Testis (tissue), 3 donors: ENCODE results near the gene COMMD4. TPM values are rescaled to one million over a fixed set of nuclear protein-coding genes. Genes with fewer than 3 reads are reported as not detected.

Experiments used
- DNase-seq: peaks from one replicate; pipeline ENCODE4 v3.0.0-alpha.2; 2019
- H3K27ac ChIP-seq, 2 donors: fragments of 200-600 bp; sonication (generic); one replicate each; pipeline ENCODE4 v1.5.1; 2019
- H3K27me3 ChIP-seq: fragments of 200-600 bp; sonication (generic); one replicate; pipeline ENCODE4 v1.5.1; 2019
- H3K36me3 ChIP-seq: fragments of 200-600 bp; sonication (generic); one replicate; pipeline ENCODE4 v1.5.1; 2017; ENCODE audit warnings: low read depth; ENCODE audit errors: missing control alignments
- H3K4me1 ChIP-seq: fragments of 200-600 bp; sonication (generic); one replicate; pipeline ENCODE4 v1.5.1; 2019
- H3K4me3 ChIP-seq, 2 donors: fragments of 200-600 bp; sonication (generic); one replicate each; pipeline ENCODE4 v1.5.1; 2017 to 2019
- H3K9me3 ChIP-seq: fragments of 200-600 bp; sonication (generic); one replicate; pipeline ENCODE4 v1.5.1; 2017
- POLR2A ChIP-seq: fragments of 450-650 bp; IDR thresholded peaks from one replicate; pipeline ENCODE4 v1.6.1; 2017; ENCODE audit warnings: antibody characterized with exemption, mild to moderate bottlenecking, moderate library complexity
- WGBS, 2 donors: methylation state at CpG; one replicate each; pipeline ENCODE4 v1.1.5; 2018; 5-methylcytosine and 5-hydroxymethylcytosine counted together
- intact Hi-C: fragments of 100-400 bp; cut with DNase I; formaldehyde crosslinking; loops from one replicate; pipeline ENCODE4 v1.15.1; 2023; ENCODE audit warnings: low total_unique reads
- polyA plus RNA-seq: library from polyadenylated mRNA; stranded (reverse); fragments of 350-450 nt; fragmentation: Illumina TruSeq; extraction: RNeasy Lipid Tissue Mini Kit (QIAGEN cat#74804); gene quantifications from one replicate; pipeline ENCODE4 v1.2.3, GENCODE V29; 2014; ENCODE audit warnings: low read depth, low replicate concordance; ENCODE audit not compliant: insufficient read depth
- total RNA-seq, 2 donors: library from RNA; depleted of rRNA; stranded (reverse); fragments of >200 nt; gene quantifications; one replicate each; pipeline ENCODE4 v1.2.3, GENCODE V29; 2016
- TF ChIP-seq, protein P1 (sequence below), 3 experiments: fragments of 450-650 bp in 2 of 3; fragments of 200-600 bp in 1 of 3; sonication (generic) in 1 of 3; IDR thresholded peaks; one replicate each; pipeline ENCODE4 v1.5.1; 2016 to 2019; ENCODE audit warnings: antibody characterized with exemption in 3 of 3, mild to moderate bottlenecking in 2 of 3, moderate library complexity in 1 of 3

Gene COMMD4
- total and polyA plus RNA-seq, 3 donors from 2014 or later: 92.7 to 165 (median 110) TPM

DNA sequence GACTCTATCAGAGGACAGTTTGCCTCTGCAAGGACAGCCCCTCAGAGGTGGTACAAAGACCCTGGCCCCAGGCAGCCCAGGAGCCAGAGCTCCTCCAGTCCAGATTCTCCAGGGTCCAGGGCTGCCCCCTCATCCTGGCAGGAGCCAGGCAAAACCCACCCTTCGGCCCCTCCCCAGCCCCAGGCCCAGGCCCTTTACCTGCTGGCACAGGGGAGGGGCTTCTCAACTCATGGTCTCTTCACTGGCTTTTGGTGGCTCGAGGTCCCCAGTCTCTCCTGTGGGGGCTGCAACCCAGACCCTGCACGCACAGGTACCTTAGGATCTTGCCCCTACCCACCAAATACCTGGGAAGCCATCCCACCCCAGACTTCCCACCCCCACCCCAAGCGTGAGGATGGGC is 19.5 kb downstream of the COMMD4 start:
- Histone ChIP-seq H3K27ac (no peak overlapping the region), H3K9me3 (no peaks in the 10 kb centered on the region), H3K4me1 (no peaks in the 10 kb centered on the region), H3K27me3 (no peaks in the 10 kb centered on the region), H3K4me3 (no peak overlapping the region), H3K36me3 (no peaks in the 10 kb centered on the region)
- WGBS, 2 donors: 88% methylated on average over 4 of the region's 4 CpGs; no CpG with 5 or more reads in 1 of the 2 donors
- no peak for TF ChIP-seq POLR2A
- TF ChIP-seq, protein P1, sequence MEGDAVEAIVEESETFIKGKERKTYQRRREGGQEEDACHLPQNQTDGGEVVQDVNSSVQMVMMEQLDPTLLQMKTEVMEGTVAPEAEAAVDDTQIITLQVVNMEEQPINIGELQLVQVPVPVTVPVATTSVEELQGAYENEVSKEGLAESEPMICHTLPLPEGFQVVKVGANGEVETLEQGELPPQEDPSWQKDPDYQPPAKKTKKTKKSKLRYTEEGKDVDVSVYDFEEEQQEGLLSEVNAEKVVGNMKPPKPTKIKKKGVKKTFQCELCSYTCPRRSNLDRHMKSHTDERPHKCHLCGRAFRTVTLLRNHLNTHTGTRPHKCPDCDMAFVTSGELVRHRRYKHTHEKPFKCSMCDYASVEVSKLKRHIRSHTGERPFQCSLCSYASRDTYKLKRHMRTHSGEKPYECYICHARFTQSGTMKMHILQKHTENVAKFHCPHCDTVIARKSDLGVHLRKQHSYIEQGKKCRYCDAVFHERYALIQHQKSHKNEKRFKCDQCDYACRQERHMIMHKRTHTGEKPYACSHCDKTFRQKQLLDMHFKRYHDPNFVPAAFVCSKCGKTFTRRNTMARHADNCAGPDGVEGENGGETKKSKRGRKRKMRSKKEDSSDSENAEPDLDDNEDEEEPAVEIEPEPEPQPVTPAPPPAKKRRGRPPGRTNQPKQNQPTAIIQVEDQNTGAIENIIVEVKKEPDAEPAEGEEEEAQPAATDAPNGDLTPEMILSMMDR (IDR thresholded peaks at IDR 0.05): no peak
- intact Hi-C loops: no loop called here
- no peak for DNase-seq

DNA sequence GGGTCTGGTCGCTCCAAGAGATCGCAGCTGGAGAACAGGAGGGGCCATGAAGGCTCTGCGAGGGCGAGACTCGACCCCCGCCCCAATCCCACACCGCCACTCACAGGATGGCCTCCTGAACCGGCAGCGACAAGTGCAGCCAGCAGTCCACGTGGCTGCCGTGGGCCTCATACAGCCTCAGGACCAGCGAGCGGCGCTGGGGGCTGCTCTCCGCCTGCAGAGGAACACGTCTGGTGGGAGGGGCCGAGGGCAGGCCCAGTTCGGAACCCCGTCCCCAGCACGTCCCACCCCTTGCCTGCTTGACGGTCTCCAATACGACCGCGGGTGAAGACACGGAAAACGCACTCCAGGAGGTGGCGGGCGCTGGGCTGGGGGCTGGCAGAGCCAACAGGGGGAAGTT is 20.1 kb downstream of the COMMD4 start:
- H3K4me1 ChIP-seq: no peaks in the 10 kb centered on the region
- H3K27ac ChIP-seq: no peak overlapping the region
- no peak overlapping the region for H3K4me3 ChIP-seq
- no peak for DNase-seq
- intact Hi-C loops: no loop called here
- 89% methylated on average over 21 to 28 of the region's 28 CpGs for WGBS, 2 donors
- H3K9me3 ChIP-seq: no peaks in the 10 kb centered on the region
- TF ChIP-seq POLR2A: no peak
- TF ChIP-seq, protein P1 (IDR thresholded peaks at IDR 0.05): no peak
- H3K27me3 ChIP-seq: no peaks in the 10 kb centered on the region
- no peaks in the 10 kb centered on the region for H3K36me3 ChIP-seq

DNA sequence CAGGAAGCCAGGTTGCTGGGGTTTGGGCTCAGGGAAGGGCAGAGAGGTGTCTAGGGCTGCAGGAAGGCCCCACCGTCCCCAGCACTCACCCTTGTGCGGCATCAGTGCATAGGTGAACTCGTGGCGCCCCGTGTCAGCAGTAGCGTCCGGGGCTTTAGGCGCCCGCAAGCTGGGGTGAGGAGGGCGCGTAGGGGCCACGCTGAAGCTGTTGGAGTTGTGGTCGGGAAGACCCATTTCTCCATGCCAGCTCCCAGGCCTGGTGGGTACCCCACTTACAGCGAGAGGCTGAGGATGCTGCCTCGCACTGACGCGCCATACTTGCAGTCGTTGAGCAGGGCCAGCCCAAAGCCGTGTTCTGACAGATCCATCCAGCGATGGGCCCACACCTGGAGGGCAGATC is 20.7 kb downstream of the COMMD4 start:
- Histone ChIP-seq H3K9me3 (no peaks in the 10 kb centered on the region), H3K27ac (no peak overlapping the region), H3K27me3 (no peaks in the 10 kb centered on the region), H3K4me3 (no peak overlapping the region), H3K36me3 (no peaks in the 10 kb centered on the region), H3K4me1 (no peaks in the 10 kb centered on the region)
- no peak for DNase-seq
- intact Hi-C loops: no loop called here
- TF ChIP-seq POLR2A: no peak
- TF ChIP-seq, protein P1 (IDR thresholded peaks at IDR 0.05): no peak
- 96 to 98% methylated on average over 20 of the region's 20 CpGs for WGBS, 2 donors

DNA sequence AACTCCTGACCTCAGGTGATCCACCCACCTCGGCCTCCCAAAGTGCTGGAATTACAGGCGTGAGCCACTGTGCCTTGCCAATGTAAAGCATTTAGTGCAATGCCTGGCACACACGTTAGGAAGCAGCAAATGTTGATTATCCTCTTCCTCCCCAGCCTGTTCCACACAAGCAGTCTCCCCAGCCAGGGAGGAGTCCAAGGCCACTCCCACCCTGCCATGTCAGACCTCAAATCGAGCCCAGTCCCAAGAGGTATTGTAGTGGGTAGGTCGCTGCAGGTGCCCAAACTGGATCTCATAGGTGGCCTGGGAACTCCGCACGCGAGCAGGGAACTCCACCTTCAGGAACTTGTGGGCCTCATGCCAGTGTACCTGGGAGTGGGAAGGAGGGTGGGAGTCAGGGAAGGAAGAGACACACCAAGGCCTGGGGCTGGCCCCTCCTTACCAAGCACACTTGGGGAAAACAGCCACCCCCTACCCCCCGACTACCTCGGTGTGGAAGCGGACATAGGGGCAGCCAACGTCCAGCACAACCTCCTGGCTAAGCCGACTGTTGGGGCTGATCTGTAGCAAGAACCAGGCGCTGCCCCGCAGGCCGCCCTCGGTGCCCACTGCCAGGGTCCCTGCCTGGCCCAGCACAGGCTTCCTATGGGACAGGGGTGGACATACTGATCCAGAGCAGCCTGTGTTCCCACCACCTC is 22.3 kb downstream of the COMMD4 start:
- TF ChIP-seq POLR2A: no peak
- TF ChIP-seq, protein P1 (IDR thresholded peaks at IDR 0.05): no peak
- H3K27ac ChIP-seq: no peak overlapping the region
- DNase-seq: no peak
- WGBS, 2 donors: 87 to 95% methylated on average over 10 to 17 of the region's 17 CpGs
- no peaks in the 10 kb centered on the region for H3K27me3 ChIP-seq
- intact Hi-C loops: no loop called here
- H3K4me3 ChIP-seq: no peak overlapping the region
- no peaks in the 10 kb centered on the region for H3K9me3 ChIP-seq
- no peaks in the 10 kb centered on the region for H3K36me3 ChIP-seq
- no peaks in the 10 kb centered on the region for H3K4me1 ChIP-seq
